Stimulated activated CD4-positive, alpha-beta T cell treated with anti-CD3 and anti-CD28 coated beads, Interleukin-1b, Interleukin-23, amount 100 ng/mL, for 1 hour (primary cell): ENCODE measurements around the gene NSUN6.

Experiments
- DNase-seq, 2 donors: peaks; one replicate each; pipeline ENCODE4 v3.0.0-alpha.2; 2020; ENCODE audit warnings: low read depth in 2 of 2

The NSUN6 gene

GRCh38 chr10:18498998-18499397 lies 152.4 kb downstream of the NSUN6 start:
- no peak for DNase-seq

- DNase-seq, result no peak
Measured at GRCh38 chr10:18497806-18498369, 153.5 kb downstream of the NSUN6 start.
